Measurements from ENCODE around the gene LDLRAD2. TPM values are rescaled to one million over a fixed set of nuclear protein-coding genes. Genes with fewer than 3 reads are reported as not detected.

The LDLRAD2 gene
- total RNA-seq, 4 donors from 2014 or later, result 0.48 TPM; not detected in 3

GRCh38 chr1:21865943-21866706, 54.1 kb downstream of the LDLRAD2 start:
- 50 to 57% methylated on average over 2 to 11 of the region's 11 CpGs for WGBS, 2 donors (ENCODE audit: low coverage in 1 of 2)
- intact Hi-C loops (cut with DNase I; ENCODE audit: low total_unique reads), result no loop called here
- peak; percentile 52 for DNase-seq

GRCh38 chr1:21866707-21867043, 54.6 kb downstream of the LDLRAD2 start:
- H3K4me3 ChIP-seq, result no peak overlapping the region
- H3K4me1 ChIP-seq, result peaks cover 0 to 14% (median 9%) of the 10 kb centered on the region in 4 donors
- no peak for DNase-seq
- intact Hi-C loops (cut with DNase I; ENCODE audit: low total_unique reads) (no loop called here), in situ Hi-C loops (cut with MboI; ENCODE audit: low pct_ligation_motif_present in 1 of 4, low pct_unique_long_range_greater_than_20kb in 1 of 4, low sequenced_read_pairs in 3 of 4) (loop anchor here in 1 of 4 donors (25.0 kb wide), 1 partner anchor 96 kb away; no protein-coding TSS in a partner anchor)
- WGBS, 2 donors (ENCODE audit: low coverage in 1 of 2), result 40% methylated on average over 1 of the region's 1 CpG
- H3K36me3 ChIP-seq, result peaks cover 0 to 5% (median 1%) of the 10 kb centered on the region in 4 donors
- no peak for TF ChIP-seq EP300 (IDR thresholded peaks at IDR 0.05; ENCODE audit: low read depth)
- no peak for TF ChIP-seq POLR2AphosphoS5 (IDR thresholded peaks at IDR 0.05)
- TF ChIP-seq POLR2A (IDR thresholded peaks at IDR 0.05), result no peak
- TF ChIP-seq CTCF (IDR thresholded peaks at IDR 0.05), result no peak
- no peaks in the 10 kb centered on the region for H3K27me3 ChIP-seq
- no peaks in the 10 kb centered on the region for H3K9me3 ChIP-seq
- H3K27ac ChIP-seq, result peak overlapping the region; percentile 1 to 77 (median 34)

More at GRCh38 chr1:21865943-21866706, 54.1 kb downstream of the LDLRAD2 start:
- TF ChIP-seq EP300 (IDR thresholded peaks at IDR 0.05; ENCODE audit: low read depth) (no peak), CTCF (IDR thresholded peaks at IDR 0.05) (no peak), POLR2AphosphoS5 (IDR thresholded peaks at IDR 0.05) (no peak), POLR2A (IDR thresholded peaks at IDR 0.05) (no peak)
- H3K9me3 ChIP-seq, result no peaks in the 10 kb centered on the region
- peaks cover 0 to 11% (median 4%) of the 10 kb centered on the region in 4 donors for H3K36me3 ChIP-seq
- peaks cover 0 to 14% (median 9%) of the 10 kb centered on the region in 4 donors for H3K4me1 ChIP-seq
- H3K27me3 ChIP-seq, result no peaks in the 10 kb centered on the region
- H3K4me3 ChIP-seq, result no peak overlapping the region
- in situ Hi-C loops (cut with MboI; ENCODE audit: low pct_ligation_motif_present in 1 of 4, low pct_unique_long_range_greater_than_20kb in 1 of 4, low sequenced_read_pairs in 3 of 4), result loop anchor here in 1 of 4 donors (25.0 kb wide), 1 partner anchor 96 kb away; no protein-coding TSS in a partner anchor
- H3K27ac ChIP-seq, result peak overlapping the region; percentile 1 to 77 (median 34)

- no peaks in the 10 kb centered on the region for H3K27me3 ChIP-seq
Measured at GRCh38 chr1:21867451-21867996, 55.5 kb downstream of the LDLRAD2 start.

More at GRCh38 chr1:21867451-21867996, 55.5 kb downstream of the LDLRAD2 start:
- no peaks in the 10 kb centered on the region for H3K36me3 ChIP-seq
- 64% methylated on average over 5 of the region's 5 CpGs for WGBS, 2 donors (ENCODE audit: low coverage in 1 of 2)
- no peak for DNase-seq
- no peaks in the 10 kb centered on the region for H3K9me3 ChIP-seq
- H3K27ac ChIP-seq, result peak overlapping the region in 2 of 4 donors; percentile 20 to 77
- H3K4me3 ChIP-seq, result no peak overlapping the region
- no peak for TF ChIP-seq EP300 (IDR thresholded peaks at IDR 0.05; ENCODE audit: low read depth)
- no peak for TF ChIP-seq POLR2AphosphoS5 (IDR thresholded peaks at IDR 0.05)
- TF ChIP-seq CTCF (IDR thresholded peaks at IDR 0.05), result no peak
- TF ChIP-seq POLR2A (IDR thresholded peaks at IDR 0.05), result no peak
- H3K4me1 ChIP-seq, result peaks cover 0 to 14% (median 9%) of the 10 kb centered on the region in 4 donors
- intact Hi-C loops (cut with DNase I; ENCODE audit: low total_unique reads), result no loop called here
- in situ Hi-C loops (cut with MboI; ENCODE audit: low pct_ligation_motif_present in 1 of 4, low pct_unique_long_range_greater_than_20kb in 1 of 4, low sequenced_read_pairs in 3 of 4), result loop anchor here in 1 of 4 donors (25.0 kb wide), 1 partner anchor 95 kb away; no protein-coding TSS in a partner anchor
